Islet of Langerhans (tissue), 1 donor: ENCODE measurements around the gene CIB2.

Experiments
- FAIRE-seq: peaks from one replicate; lab custom pipeline; 2011; peaks lifted over from hg19 to GRCh38; lab: Jason Lieb, UNC

CIB2 gene

GRCh38 chr15:78065973-78066946 is 65.0 kb downstream of the CIB2 start:
- no peak for FAIRE-seq

GRCh38 chr15:78065284-78065872 is 65.9 kb downstream of the CIB2 start:
- no peak for FAIRE-seq

GRCh38 chr15:78064544-78064943 is 66.7 kb downstream of the CIB2 start:
- no peak for FAIRE-seq

DNA sequence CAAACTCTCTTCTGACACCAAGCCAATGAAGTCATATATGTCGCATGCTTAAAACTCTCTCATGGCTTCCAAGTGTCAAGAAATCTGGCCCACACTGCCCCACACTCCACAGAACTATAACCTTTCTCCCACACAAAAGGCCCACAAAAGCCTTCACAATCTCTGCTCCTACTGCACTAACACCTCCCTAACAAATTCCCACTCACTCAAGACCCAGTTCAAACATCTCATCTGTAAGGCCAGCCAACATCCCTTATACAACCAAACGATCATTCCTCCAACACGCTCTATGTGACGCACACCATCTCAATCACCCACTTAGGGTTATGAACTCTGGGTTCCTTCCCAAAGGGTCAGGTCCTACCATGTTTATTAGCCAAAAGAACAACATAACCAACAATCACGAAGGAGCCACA is 67.3 kb downstream of the CIB2 start:
- no peak for FAIRE-seq

- no peak for FAIRE-seq
Measured at GRCh38 chr15:78063217-78063616, 68.0 kb downstream of the CIB2 start.

DNA sequence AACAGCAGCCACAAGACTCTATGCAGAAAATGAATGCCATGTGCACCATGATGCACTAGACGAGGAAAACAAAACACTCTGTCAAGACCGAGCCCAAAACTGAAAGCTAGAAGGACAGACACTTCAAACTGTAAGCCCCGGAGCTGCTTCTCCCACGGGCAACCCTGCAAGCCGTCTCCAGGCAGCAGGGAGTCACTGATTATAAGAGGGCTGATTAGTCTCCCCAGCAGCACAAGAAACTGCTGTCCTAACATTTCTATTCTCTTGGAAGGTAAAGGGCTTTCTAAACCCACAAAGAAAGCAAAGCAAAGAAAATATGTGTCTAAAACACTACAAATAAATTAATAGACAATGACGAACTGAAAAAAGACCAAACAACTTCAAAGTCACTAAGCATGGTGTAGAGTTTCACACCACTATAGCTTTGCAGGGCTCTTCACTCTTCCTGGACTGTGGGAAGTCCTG is 69.2 kb downstream of the CIB2 start:
- no peak for FAIRE-seq

DNA sequence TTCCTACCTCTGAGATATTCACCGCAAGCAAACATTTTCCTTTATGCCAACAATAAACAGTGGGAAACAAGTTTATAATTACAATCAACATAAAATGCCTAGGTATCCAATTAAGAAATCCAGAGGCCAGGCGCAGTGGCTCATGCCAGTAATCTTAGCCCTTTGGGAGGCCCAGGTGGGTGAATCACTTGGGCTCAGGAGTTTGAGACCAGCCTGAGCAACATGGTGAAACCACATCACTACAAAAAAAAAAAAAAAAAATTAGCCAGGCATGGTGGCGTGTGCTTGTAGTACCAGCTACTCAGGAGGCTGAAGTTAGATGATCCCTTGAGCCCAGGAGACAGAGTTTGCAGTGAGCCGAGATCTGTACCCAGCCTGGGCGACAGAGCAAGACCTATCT is 71.0 kb downstream of the CIB2 start:
- no peak for FAIRE-seq

DNA sequence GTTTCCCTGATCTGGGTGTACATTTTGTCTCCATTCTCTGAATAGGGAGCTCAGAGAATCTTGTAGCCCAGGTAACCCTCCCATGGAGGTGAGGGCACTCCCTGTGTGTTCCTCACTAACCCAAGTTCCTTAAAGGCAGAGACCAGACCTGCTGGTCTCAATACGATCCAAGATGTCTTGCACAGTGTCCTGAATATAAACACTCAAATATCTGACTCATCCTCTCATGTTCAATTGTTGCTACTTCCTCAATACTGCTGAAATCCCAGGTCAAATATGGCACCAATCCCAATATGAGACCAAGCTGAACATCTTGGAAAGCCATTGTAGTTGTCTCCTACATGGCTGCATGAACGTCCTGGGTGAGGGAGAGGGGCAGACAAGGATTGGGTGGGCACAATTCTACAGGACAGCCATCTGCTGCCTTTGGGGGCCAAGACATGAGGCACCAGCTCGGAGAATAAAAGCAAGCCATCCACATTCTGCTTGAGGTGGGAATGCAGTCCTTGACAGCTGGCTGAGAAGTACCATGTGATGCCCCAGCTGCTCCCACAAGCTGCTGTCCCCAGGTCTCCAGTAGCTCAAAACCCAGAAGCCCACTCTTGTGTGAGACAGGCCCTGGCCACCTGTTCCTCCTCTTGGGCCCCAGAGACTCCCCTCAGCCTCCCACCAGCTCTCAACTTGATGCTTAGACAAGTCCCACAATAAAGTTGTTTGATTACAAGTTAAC is 72.0 kb downstream of the CIB2 start:
- no peak for FAIRE-seq

DNA sequence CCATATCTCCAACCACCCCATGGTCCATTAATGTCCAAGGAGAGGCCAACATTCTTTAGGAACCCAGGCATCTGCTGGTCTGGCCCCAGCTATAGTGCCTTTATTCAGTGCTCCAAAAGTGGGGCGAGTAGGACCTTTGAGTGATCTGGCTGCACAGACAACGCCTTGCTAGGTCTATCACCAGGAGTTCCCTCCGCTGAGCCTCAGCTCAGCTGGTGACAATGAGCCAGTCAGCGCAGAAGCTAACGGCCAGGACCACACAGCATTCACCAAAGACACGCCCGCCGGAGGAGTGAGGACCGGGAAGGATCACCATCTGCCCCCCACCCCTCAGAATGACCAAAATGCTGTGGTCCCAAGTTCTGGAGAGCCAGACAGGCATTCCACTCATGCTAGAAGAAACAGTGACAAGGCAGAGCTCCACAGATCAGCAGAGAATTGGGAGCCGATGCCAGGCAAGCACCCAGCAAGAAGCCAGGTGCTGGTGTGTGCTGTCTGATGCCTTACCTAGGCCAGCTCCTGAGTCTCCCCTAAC is 72.8 kb downstream of the CIB2 start:
- no peak for FAIRE-seq

DNA sequence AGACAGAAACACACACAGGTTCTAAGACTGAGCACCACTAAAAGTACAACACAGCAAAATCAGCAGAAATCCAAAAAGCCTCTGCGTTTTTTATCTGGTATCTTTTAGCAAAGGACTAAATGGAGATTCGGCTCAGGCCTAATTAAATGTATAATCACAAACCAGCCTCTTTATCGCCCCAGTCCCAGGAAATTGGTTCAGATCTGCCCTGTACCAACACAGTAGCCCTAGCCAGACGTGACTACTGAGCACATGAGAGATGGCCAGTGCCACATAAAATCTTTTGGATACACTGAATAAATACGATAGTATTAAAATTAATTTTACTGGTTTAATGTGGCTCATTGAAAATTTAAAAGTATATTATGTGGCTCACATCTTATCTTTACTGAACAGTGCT is 73.4 kb downstream of the CIB2 start:
- FAIRE-seq, result no peak

DNA sequence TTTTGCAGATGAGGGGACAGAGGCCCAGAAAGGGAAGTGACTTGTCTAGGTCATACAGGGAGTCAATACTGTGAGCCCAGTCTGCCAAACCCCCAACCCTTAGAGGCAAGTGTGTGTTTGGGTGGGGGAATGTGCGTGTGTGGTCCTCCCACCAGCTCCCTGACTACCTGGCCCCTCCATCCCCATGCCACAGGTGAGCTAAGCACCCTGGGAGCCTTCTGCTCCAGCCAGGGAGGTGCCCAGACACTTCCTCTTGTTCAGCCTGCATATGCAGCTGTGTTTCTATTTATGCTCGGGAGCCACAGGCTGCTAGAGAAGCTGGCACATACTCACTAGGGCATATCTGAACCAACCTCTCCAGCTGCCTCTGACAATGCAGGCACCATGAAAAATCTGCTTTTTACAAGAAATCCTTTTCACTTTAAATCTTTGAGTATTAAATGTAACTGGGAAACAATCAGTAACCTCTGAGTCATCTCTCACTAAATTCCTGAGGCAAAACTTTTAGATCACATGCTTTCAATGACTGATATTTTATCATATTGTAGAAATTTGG is 74.5 kb downstream of the CIB2 start:
- FAIRE-seq, result no peak

- FAIRE-seq, result no peak
Measured at GRCh38 chr15:78055919-78056713, 75.1 kb downstream of the CIB2 start.

- FAIRE-seq, result no peak
Measured at GRCh38 chr15:78054966-78055365, 76.3 kb downstream of the CIB2 start.
